Measurements from ENCODE around the gene MAST2.
"Not testable (repeated sequence)": the region's sequence is repeated elsewhere in the genome, so short reads cannot be mapped to it uniquely, and the experiment has no call there.

The MAST2 gene

GRCh38 chr1:46044116-46044515, 240.7 kb downstream of the MAST2 start:
- H3K4me3 ChIP-seq (ENCODE audit: low read depth, low read length): no peak overlapping the region
- no peak for DNase-seq (ENCODE audit: low read depth)
- no peak for TF ChIP-seq POLR2A (IDR thresholded peaks at IDR 0.05; ENCODE audit: extremely low read depth, insufficient read length)
- TF ChIP-seq MYC (IDR thresholded peaks at IDR 0.05; ENCODE audit: low read depth, low read length): no peak
- TF ChIP-seq CTCF (IDR thresholded peaks at IDR 0.05; ENCODE audit: low read depth, low read length): no peak
- TF ChIP-seq MAX (IDR thresholded peaks at IDR 0.05; ENCODE audit: low read depth, low read length): no peak

GRCh38 chr1:46053734-46054133, 250.3 kb downstream of the MAST2 start:
- no peak for DNase-seq (ENCODE audit: low read depth)
- TF ChIP-seq POLR2A (IDR thresholded peaks at IDR 0.05; ENCODE audit: extremely low read depth, insufficient read length) (no peak), MYC (IDR thresholded peaks at IDR 0.05; ENCODE audit: low read depth, low read length) (no peak), CTCF (IDR thresholded peaks at IDR 0.05; ENCODE audit: low read depth, low read length) (no peak), MAX (IDR thresholded peaks at IDR 0.05; ENCODE audit: low read depth, low read length) (no peak)
- no peak overlapping the region for H3K4me3 ChIP-seq (ENCODE audit: low read depth, low read length)

GRCh38 chr1:46056325-46056724, 252.9 kb downstream of the MAST2 start:
- no peak for DNase-seq (ENCODE audit: low read depth)
- TF ChIP-seq MAX (IDR thresholded peaks at IDR 0.05; ENCODE audit: low read depth, low read length) (no peak), CTCF (IDR thresholded peaks at IDR 0.05; ENCODE audit: low read depth, low read length) (no peak), POLR2A (IDR thresholded peaks at IDR 0.05; ENCODE audit: extremely low read depth, insufficient read length) (no peak), MYC (IDR thresholded peaks at IDR 0.05; ENCODE audit: low read depth, low read length) (no peak)
- no peak overlapping the region for H3K4me3 ChIP-seq (ENCODE audit: low read depth, low read length)

GRCh38 chr1:46057215-46057614, 253.8 kb downstream of the MAST2 start:
- not testable (repeated sequence) for H3K4me3 ChIP-seq (ENCODE audit: low read depth, low read length); DNase-seq (ENCODE audit: low read depth)

GRCh38 chr1:46057781-46058180, 254.4 kb downstream of the MAST2 start:
- DNase-seq (ENCODE audit: low read depth): no peak
- no peak overlapping the region for H3K4me3 ChIP-seq (ENCODE audit: low read depth, low read length)
- TF ChIP-seq MYC (IDR thresholded peaks at IDR 0.05; ENCODE audit: low read depth, low read length) (no peak), POLR2A (IDR thresholded peaks at IDR 0.05; ENCODE audit: extremely low read depth, insufficient read length) (no peak), MAX (IDR thresholded peaks at IDR 0.05; ENCODE audit: low read depth, low read length) (no peak), CTCF (IDR thresholded peaks at IDR 0.05; ENCODE audit: low read depth, low read length) (no peak)

GRCh38 chr1:46058936-46059335, 255.5 kb downstream of the MAST2 start:
- TF ChIP-seq CTCF (IDR thresholded peaks at IDR 0.05; ENCODE audit: low read depth, low read length) (no peak), POLR2A (IDR thresholded peaks at IDR 0.05; ENCODE audit: extremely low read depth, insufficient read length) (no peak), MYC (IDR thresholded peaks at IDR 0.05; ENCODE audit: low read depth, low read length) (no peak), MAX (IDR thresholded peaks at IDR 0.05; ENCODE audit: low read depth, low read length) (no peak)
- no peak overlapping the region for H3K4me3 ChIP-seq (ENCODE audit: low read depth, low read length)
- no peak for DNase-seq (ENCODE audit: low read depth)
